GM04504 (cell line): ENCODE data around the gene LRRC75B.
"Not testable (repeated sequence)": the region's sequence is repeated elsewhere in the genome, so short reads cannot be mapped to it uniquely, and the experiment has no call there.

Source experiments
- DNase-seq: peaks from one replicate; pipeline ENCODE4 v3.0.0-alpha.2; 2012; ENCODE audit warnings: low read depth

The LRRC75B gene

GRCh38 chr22:24553597-24554312 is 39.1 kb downstream of the LRRC75B start:
- no peak for DNase-seq

- DNase-seq, result not testable (repeated sequence)
Measured at GRCh38 chr22:24552503-24553286, 40.2 kb downstream of the LRRC75B start.

GRCh38 chr22:24550902-24551435 is 41.9 kb downstream of the LRRC75B start:
- no peak for DNase-seq

GRCh38 chr22:24550028-24550901 is 42.6 kb downstream of the LRRC75B start:
- no peak for DNase-seq

GRCh38 chr22:24548812-24549211 is 44.1 kb downstream of the LRRC75B start:
- no peak for DNase-seq

- no peak for DNase-seq
Measured at GRCh38 chr22:24543679-24544243, 49.1 kb downstream of the LRRC75B start.

- no peak for DNase-seq
Measured at GRCh38 chr22:24543185-24543601, 49.7 kb downstream of the LRRC75B start.

- no peak for DNase-seq
Measured at GRCh38 chr22:24542641-24543040, 50.2 kb downstream of the LRRC75B start.

- DNase-seq, result no peak
Measured at GRCh38 chr22:24541681-24542515, 51.0 kb downstream of the LRRC75B start.

- DNase-seq, result no peak
Measured at GRCh38 chr22:24540470-24540869, 52.4 kb downstream of the LRRC75B start.

- no peak for DNase-seq
Measured at GRCh38 chr22:24536089-24536488, 56.8 kb downstream of the LRRC75B start.
